Stimulated activated CD8-positive, alpha-beta memory T cell treated with anti-CD3 and anti-CD28 coated beads, Interleukin-4, amount 100 ng/mL, for 48 hours (primary cell): ENCODE measurements around the gene PKD2.

ENCODE experiments used
- DNase-seq: peaks from one replicate; pipeline ENCODE4 v3.0.0-alpha.2; 2020

Gene PKD2

GRCh38 chr4:88028946-88029345 is 21.5 kb downstream of the PKD2 start:
- no peak for DNase-seq

GRCh38 chr4:88029556-88029955 is 22.1 kb downstream of the PKD2 start:
- DNase-seq: no peak

- DNase-seq: no peak
These were observed 23.3 kb downstream of the PKD2 start for GRCh38 chr4:88030565-88031310.

- no peak for DNase-seq
These were observed 25.9 kb downstream of the PKD2 start for GRCh38 chr4:88033309-88033708.

GRCh38 chr4:88035292-88035691 is 27.9 kb downstream of the PKD2 start:
- no peak for DNase-seq

GRCh38 chr4:88037447-88037846 is 30.0 kb downstream of the PKD2 start:
- DNase-seq: no peak

GRCh38 chr4:88037936-88038335 is 30.5 kb downstream of the PKD2 start:
- no peak for DNase-seq

GRCh38 chr4:88040707-88041106 is 33.3 kb downstream of the PKD2 start:
- DNase-seq: no peak

GRCh38 chr4:88041626-88042025 is 34.2 kb downstream of the PKD2 start:
- no peak for DNase-seq

GRCh38 chr4:88043001-88043400 is 35.6 kb downstream of the PKD2 start:
- DNase-seq: no peak

GRCh38 chr4:88043586-88044340 is 36.3 kb downstream of the PKD2 start:
- no peak for DNase-seq

- no peak for DNase-seq
These were observed 37.6 kb downstream of the PKD2 start for GRCh38 chr4:88045021-88045420.

GRCh38 chr4:88054229-88054628 is 46.8 kb downstream of the PKD2 start:
- no peak for DNase-seq

GRCh38 chr4:88054901-88055300 is 47.5 kb downstream of the PKD2 start:
- DNase-seq: no peak

GRCh38 chr4:88058295-88058694 is 50.9 kb downstream of the PKD2 start:
- DNase-seq: no peak

- DNase-seq: no peak
These were observed 52.3 kb downstream of the PKD2 start for GRCh38 chr4:88059766-88060165.

- DNase-seq: no peak
These were observed 53.0 kb downstream of the PKD2 start for GRCh38 chr4:88060431-88060830.

- DNase-seq: no peak
These were observed 54.9 kb downstream of the PKD2 start for GRCh38 chr4:88062311-88062710.

- DNase-seq: no peak
These were observed 55.4 kb downstream of the PKD2 start for GRCh38 chr4:88062843-88063242.

GRCh38 chr4:88063634-88064296 is 56.3 kb downstream of the PKD2 start:
- no peak for DNase-seq

- DNase-seq: no peak
These were observed 57.0 kb downstream of the PKD2 start for GRCh38 chr4:88064410-88064809.

- DNase-seq: no peak
These were observed 62.6 kb downstream of the PKD2 start for GRCh38 chr4:88070031-88070430.

GRCh38 chr4:88075336-88075735 is 67.9 kb downstream of the PKD2 start:
- DNase-seq: no peak

- no peak for DNase-seq
These were observed 70.6 kb downstream of the PKD2 start for GRCh38 chr4:88077911-88078524.
